Hindlimb muscle (tissue), 1 donor: Measurements from ENCODE around the gene FAM117A. TPM values are rescaled to one million over a fixed set of nuclear protein-coding genes. Genes with fewer than 3 reads are reported as not detected.
"Not testable (repeated sequence)": the region's sequence is repeated elsewhere in the genome, so short reads cannot be mapped to it uniquely, and the experiment has no call there.

Experiments
- DNase-seq: peaks from one replicate; pipeline ENCODE4 v3.0.0-alpha.2; 2013
- polyA plus RNA-seq: library from polyadenylated mRNA; unstranded; fragments of 120-200 nt; gene quantifications from one replicate; pipeline ENCODE4 v1.2.1, GENCODE V29; 2013; ENCODE audit not compliant: insufficient read length

FAM117A gene
- polyA plus RNA-seq, 1 donor: 21.0 TPM

DNA sequence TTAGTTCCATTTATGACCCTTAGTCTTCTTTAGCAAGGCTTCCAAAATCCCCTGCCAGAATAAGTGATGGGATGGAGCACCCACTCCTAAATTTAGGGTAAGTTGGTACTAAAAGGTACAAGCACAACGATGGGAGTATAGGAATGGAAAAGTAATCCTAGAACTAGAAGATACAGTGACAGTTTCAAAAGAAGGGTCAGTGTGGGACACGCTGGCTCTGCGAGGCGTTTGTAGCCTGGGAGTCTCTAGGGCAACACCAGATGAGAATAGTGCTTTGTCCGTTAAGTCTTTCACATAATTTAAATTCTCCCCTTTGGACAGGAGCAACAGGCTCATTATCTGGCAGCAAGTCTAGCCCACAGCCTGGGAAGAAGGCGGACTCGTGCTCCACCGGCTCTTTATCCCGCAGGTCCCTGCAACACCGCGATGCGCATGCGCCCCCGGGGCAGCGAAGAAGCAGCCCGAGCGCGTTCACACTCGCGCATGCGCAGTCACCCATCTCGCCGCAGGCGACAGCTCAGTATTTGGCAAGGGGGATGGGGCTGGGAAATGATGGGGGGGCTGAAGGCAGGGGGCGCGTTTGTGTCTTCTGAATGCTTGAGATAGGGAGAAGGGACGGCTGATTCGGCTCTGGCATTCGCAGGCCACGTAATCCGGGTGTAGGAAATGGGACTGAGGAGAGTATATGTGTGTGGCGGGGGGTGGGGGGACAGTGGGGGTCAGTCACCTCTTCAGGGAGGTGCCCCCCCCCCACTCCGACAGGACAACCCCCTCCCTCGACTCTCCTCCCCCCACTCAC is 86.6 kb downstream of the FAM117A start:
- DNase-seq: peak; percentile 97

DNA sequence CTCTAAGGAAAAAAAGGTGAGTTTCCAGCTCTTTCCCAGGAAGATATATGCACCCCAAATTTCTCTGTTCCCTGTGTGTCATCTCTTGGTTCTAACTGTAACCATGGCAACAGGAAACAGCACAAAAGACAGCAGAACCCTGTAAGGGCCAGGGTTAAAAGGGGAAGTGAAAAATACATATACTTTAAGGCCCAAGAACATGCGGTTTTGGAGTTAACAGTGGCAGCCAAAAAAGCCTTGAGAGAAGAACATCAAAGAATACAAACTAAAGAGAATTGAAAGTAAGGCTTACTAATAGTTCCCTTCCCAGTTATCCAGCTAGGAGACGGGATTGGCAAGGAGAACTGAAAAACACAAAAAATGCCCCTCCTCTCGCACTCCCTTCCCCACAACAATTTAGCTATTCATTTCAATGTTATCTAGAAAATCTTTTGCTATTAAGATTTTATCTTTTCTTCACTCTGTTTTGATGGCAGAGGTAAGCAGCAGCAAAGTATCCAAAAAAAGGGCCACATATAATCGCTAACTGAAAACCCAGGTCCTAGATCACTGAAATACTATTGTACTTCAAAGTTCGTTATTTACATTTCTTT is 87.6 kb downstream of the FAM117A start:
- DNase-seq: no peak

GRCh38 chr17:49674507-49674906 is 89.4 kb downstream of the FAM117A start:
- DNase-seq: no peak

GRCh38 chr17:49673679-49674078 is 90.3 kb downstream of the FAM117A start:
- DNase-seq: not testable (repeated sequence)

- DNase-seq: no peak
Observed at GRCh38 chr17:49670641-49671040, 93.3 kb downstream of the FAM117A start.

DNA sequence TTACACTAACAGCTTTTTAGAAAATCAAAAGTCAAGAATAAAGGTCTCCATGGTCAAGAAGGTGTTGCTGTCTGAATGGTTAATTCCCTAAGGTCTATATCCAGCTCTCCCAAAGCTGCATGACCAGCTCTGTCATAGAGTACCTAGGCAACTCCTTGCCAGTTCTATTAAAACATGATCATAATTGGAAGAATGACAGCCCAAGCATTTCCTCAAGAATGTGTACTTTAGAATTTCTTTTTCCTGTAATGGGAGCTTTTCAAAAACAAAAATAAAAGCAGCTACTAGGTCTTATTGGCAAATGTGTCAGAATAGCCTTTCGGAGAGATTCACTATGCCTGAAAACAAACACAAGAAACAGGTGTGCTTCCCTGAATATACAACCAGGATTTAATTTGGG is 93.9 kb downstream of the FAM117A start:
- DNase-seq: no peak

DNA sequence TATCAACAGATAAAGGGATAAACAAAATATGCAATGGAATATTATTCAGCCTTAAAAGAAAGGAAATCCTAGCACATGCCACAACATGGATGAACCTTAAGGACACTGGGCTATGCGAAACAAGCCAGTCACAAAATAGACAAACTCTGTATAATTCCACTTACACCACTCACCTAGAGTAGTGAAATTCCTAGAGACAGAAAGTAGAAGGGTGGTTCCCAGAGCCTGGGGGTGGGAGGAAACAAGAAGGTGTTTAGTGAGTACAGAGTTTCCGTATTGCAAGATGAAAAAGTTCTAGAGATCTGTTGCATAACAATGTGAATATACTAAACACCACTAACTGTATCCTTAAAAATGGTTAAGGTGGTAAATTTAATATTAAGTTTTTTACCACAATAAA is 96.1 kb downstream of the FAM117A start:
- DNase-seq: no peak

DNA sequence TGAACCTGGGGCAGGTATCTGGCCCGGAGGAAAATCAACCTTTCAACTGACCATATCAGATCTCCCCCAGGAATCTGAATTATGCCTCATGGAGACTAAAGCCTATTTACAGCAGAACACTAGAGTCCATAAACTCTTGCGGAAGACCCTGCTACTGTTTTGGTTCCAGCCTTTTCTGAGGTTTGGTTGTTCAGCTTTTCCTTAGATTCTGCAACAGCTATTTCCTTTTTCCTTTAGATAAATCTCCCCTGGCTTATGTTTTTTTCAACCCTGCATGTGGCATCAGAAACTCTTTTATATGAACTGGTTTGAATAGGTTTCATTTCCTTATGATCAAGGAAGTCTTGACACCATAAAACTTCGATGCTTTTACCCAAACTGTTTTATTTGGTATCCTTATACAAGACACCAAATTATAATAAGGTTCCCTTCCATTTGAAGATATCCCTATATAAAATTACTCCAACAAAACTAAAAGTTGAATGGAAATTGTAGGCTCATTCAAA is 99.2 kb downstream of the FAM117A start:
- no peak for DNase-seq

Other genes starting within 250 kb of the FAM117A start
- 1.5 TPM for gene NXPH3, start 188.3 kb downstream of the FAM117A start, polyA plus RNA-seq
- 53.1 TPM for gene SPOP, start 86.0 kb downstream of the FAM117A start, polyA plus RNA-seq
- gene SLC35B1, start 56.2 kb downstream of the FAM117A start, polyA plus RNA-seq: 51.2 TPM
- 33.6 TPM for gene KAT7, start 24.6 kb upstream of the FAM117A start, polyA plus RNA-seq
- 1.6 TPM for gene TAC4, start 83.9 kb upstream of the FAM117A start, polyA plus RNA-seq
- gene DLX4, start 205.1 kb upstream of the FAM117A start, polyA plus RNA-seq: 0.41 TPM
- 0.31 TPM for gene DLX3, start 231.1 kb upstream of the FAM117A start, polyA plus RNA-seq